WTC11 (cell line): ENCODE data around the gene ANTXR1. TPM values are rescaled to one million over a fixed set of nuclear protein-coding genes. Genes with fewer than 3 reads are reported as not detected.

Experiments used
- ATAC-seq: fragments of 200-7000 bp; cut with Tn5 transposase; 2 replicates; pipeline ENCODE4 v1.10.0; 2021; ENCODE audit warnings: mild to moderate bottlenecking, moderate library complexity
- CTCF ChIA-PET: fragments of 300-600 bp; sonication (Branson Sonifier 250); formaldehyde crosslinking; loops from one replicate; lab custom pipeline; 2021; ENCODE audit warnings: antibody characterized with exemption; lab: Charles Lee
- POLR2A ChIA-PET: fragments of 350-600 bp; sonication (Branson Sonifier 250); formaldehyde crosslinking; loops from one replicate; lab custom pipeline; 2021; ENCODE audit warnings: antibody characterized with exemption; lab: Charles Lee
- DNase-seq: peaks from one replicate; pipeline ENCODE4 v3.0.0; 2021; ENCODE audit warnings: low spot score
- H3K27ac Mint-ChIP-seq: 2 replicates; pipeline ENCODE4 v1.8.0; 2021; ENCODE audit warnings: mixed read lengths
- H3K27me3 Mint-ChIP-seq: 2 replicates; pipeline ENCODE4 v1.8.0; 2021; ENCODE audit warnings: low read depth, mild to moderate bottlenecking, moderate library complexity, mixed read lengths
- H3K36me3 Mint-ChIP-seq: 2 replicates; pipeline ENCODE4 v1.8.0; 2021; ENCODE audit warnings: mixed read lengths
- H3K4me1 Mint-ChIP-seq: 2 replicates; pipeline ENCODE4 v1.8.0; 2022; ENCODE audit warnings: mixed read lengths
- H3K4me3 Mint-ChIP-seq: 2 replicates; pipeline ENCODE4 v1.8.0; 2021; ENCODE audit warnings: mild to moderate bottlenecking, moderate library complexity, mixed read lengths
- H3K9me3 Mint-ChIP-seq: 2 replicates; pipeline ENCODE4 v1.8.0; 2021; ENCODE audit warnings: mixed read lengths
- ATF1 ChIP-seq: sonication (generic); formaldehyde crosslinking; IDR thresholded peaks from 2 replicates; pipeline ENCODE4 v1.8.1; 2023; ENCODE audit warnings: mild to moderate bottlenecking, moderate library complexity, missing genetic modification reagents
- CDX4 ChIP-seq: fragments of 250-450 bp; sonication (Bioruptor Pico); IDR thresholded peaks from 2 replicates; pipeline ENCODE4 v1.9.0; 2021; ENCODE audit warnings: moderate library complexity, mild to moderate bottlenecking, inconsistent platforms, borderline replicate concordance
- CTCF ChIP-seq: fragments of 200-600 bp; IDR thresholded peaks from 2 replicates; pipeline ENCODE4 v1.8.0; 2022; ENCODE audit warnings: antibody characterized with exemption
- ESRRA ChIP-seq: sonication (generic); formaldehyde crosslinking; IDR thresholded peaks from 2 replicates; pipeline ENCODE4 v1.8.1; 2022; ENCODE audit warnings: mild to moderate bottlenecking, missing genetic modification reagents, borderline replicate concordance
- FOXP4 ChIP-seq: sonication (generic); formaldehyde crosslinking; IDR thresholded peaks from 2 replicates; pipeline ENCODE4 v1.8.0; 2022; ENCODE audit warnings: mild to moderate bottlenecking, missing genetic modification reagents
- GABPB1 ChIP-seq: sonication (generic); formaldehyde crosslinking; IDR thresholded peaks from 2 replicates; pipeline ENCODE4 v1.8.1; 2023; ENCODE audit warnings: mild to moderate bottlenecking, missing genetic modification reagents
- JUN ChIP-seq: sonication (generic); formaldehyde crosslinking; IDR thresholded peaks from 2 replicates; pipeline ENCODE4 v1.8.0; 2023; ENCODE audit warnings: mild to moderate bottlenecking, missing genetic modification reagents
- MLX ChIP-seq: sonication (generic); formaldehyde crosslinking; IDR thresholded peaks from 2 replicates; pipeline ENCODE4 v1.8.1; 2023; ENCODE audit warnings: mild to moderate bottlenecking, missing genetic modification reagents, moderate library complexity
- NFATC4 ChIP-seq: fragments of 250-450 bp; sonication (Bioruptor Pico); IDR thresholded peaks from 2 replicates; pipeline ENCODE4 v1.9.0; 2021; ENCODE audit warnings: mild to moderate bottlenecking
- PREB ChIP-seq: sonication (generic); formaldehyde crosslinking; IDR thresholded peaks from 2 replicates; pipeline ENCODE4 v1.8.1; 2022; ENCODE audit warnings: mild to moderate bottlenecking, missing genetic modification reagents, moderate library complexity, borderline replicate concordance
- RELA ChIP-seq: sonication (generic); formaldehyde crosslinking; IDR thresholded peaks from 2 replicates; pipeline ENCODE4 v1.8.1; 2022; ENCODE audit warnings: missing genetic modification reagents, mild to moderate bottlenecking, borderline replicate concordance
- SOX15 ChIP-seq: fragments of 250-450 bp; sonication (Bioruptor Pico); IDR thresholded peaks from 2 replicates; pipeline ENCODE4 v1.9.0; 2021; ENCODE audit warnings: mild to moderate bottlenecking
- STAT6 ChIP-seq: sonication (generic); formaldehyde crosslinking; conservative IDR thresholded peaks from 2 replicates; pipeline ENCODE4 v1.8.1; 2023; ENCODE audit warnings: mild to moderate bottlenecking, low read depth, missing genetic modification reagents, moderate library complexity
- TEAD1 ChIP-seq: sonication (generic); formaldehyde crosslinking; IDR thresholded peaks from 2 replicates; pipeline ENCODE4 v1.8.0; 2022; ENCODE audit warnings: mild to moderate bottlenecking, missing genetic modification reagents
- ZBTB21 ChIP-seq: sonication (generic); formaldehyde crosslinking; IDR thresholded peaks from 2 replicates; pipeline ENCODE4 v1.8.1; 2023; ENCODE audit warnings: mild to moderate bottlenecking, missing genetic modification reagents, borderline replicate concordance
- ZNF396 ChIP-seq: fragments of 250-450 bp; sonication (Bioruptor Pico); IDR thresholded peaks from 2 replicates; pipeline ENCODE4 v1.8.0; 2021; ENCODE audit warnings: mild to moderate bottlenecking, moderate library complexity, borderline replicate concordance
- ZNF532 ChIP-seq: fragments of 250-450 bp; sonication (Bioruptor Pico); IDR thresholded peaks from 2 replicates; pipeline ENCODE4 v1.9.0; 2021; ENCODE audit warnings: mild to moderate bottlenecking, borderline replicate concordance
- total RNA-seq: library from RNA; stranded (reverse); gene quantifications from 3 replicates; pipeline ENCODE4 v1.2.3, GENCODE V29; 2021
- TF ChIP-seq, protein P1 (sequence below): sonication (generic); formaldehyde crosslinking; IDR thresholded peaks from 2 replicates; pipeline ENCODE4 v1.8.0; 2023; ENCODE audit warnings: missing genetic modification reagents

The ANTXR1 gene
- total RNA-seq, 1 experiment from 2014 or later = 30.0 TPM

GRCh38 chr2:69171897-69172525 lies 159.0 kb downstream of the ANTXR1 start:
- ATAC-seq (no peak), DNase-seq (no peak)
- POLR2A ChIA-PET = no interaction called here
- peaks cover 4% of the 10 kb centered on the region; the same call in 1 of the 2 replicates for H3K9me3 Mint-ChIP-seq
- TF ChIP-seq TEAD1 (CRISPR knock-in tag) (no peak), ZNF532 (CRISPR knock-in tag) (no peak), NFATC4 (CRISPR knock-in tag) (no peak), CTCF (no peak), MLX (CRISPR knock-in tag) (no peak), ATF1 (CRISPR knock-in tag) (no peak), JUN (no peak), PREB (no peak), ESRRA (CRISPR knock-in tag) (no peak), GABPB1 (CRISPR knock-in tag) (no peak), STAT6 (CRISPR knock-in tag) (no peak), ZBTB21 (CRISPR knock-in tag) (no peak), CDX4 (CRISPR knock-in tag) (no peak), ZNF396 (CRISPR knock-in tag) (no peak), SOX15 (CRISPR knock-in tag) (no peak), FOXP4 (CRISPR knock-in tag) (no peak), RELA (CRISPR knock-in tag) (no peak)
- TF ChIP-seq, protein P1, sequence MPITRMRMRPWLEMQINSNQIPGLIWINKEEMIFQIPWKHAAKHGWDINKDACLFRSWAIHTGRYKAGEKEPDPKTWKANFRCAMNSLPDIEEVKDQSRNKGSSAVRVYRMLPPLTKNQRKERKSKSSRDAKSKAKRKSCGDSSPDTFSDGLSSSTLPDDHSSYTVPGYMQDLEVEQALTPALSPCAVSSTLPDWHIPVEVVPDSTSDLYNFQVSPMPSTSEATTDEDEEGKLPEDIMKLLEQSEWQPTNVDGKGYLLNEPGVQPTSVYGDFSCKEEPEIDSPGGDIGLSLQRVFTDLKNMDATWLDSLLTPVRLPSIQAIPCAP = no peak
- no peaks in the 10 kb centered on the region for H3K27me3 Mint-ChIP-seq
- CTCF ChIA-PET = interaction anchor here (1.1 to 1.8 kb wide), 3 partner anchors 12 to 420 kb away, joined by 4 to 8 read pairs (median 6); no protein-coding TSS in a partner anchor
- peaks cover 3% of the 10 kb centered on the region for H3K36me3 Mint-ChIP-seq
- no peak overlapping the region for H3K4me3 Mint-ChIP-seq
- H3K27ac Mint-ChIP-seq = no peak overlapping the region
- peaks cover 14% of the 10 kb centered on the region for H3K4me1 Mint-ChIP-seq
